Mesothelial cell of epicardium (in vitro differentiated cells): ENCODE results near the gene GIPC3. TPM values are rescaled to one million over a fixed set of nuclear protein-coding genes. Genes with fewer than 3 reads are reported as not detected.
"Not testable (repeated sequence)": the region's sequence is repeated elsewhere in the genome, so short reads cannot be mapped to it uniquely, and the experiment has no call there.

Source experiments
- DNase-seq, 2 experiments: peaks; one replicate each; pipeline ENCODE4 v3.0.0; 2021; ENCODE audit warnings: low spot score in 2 of 2; ENCODE audit not compliant: unreplicated experiment in 2 of 2
- H3K27ac Mint-ChIP-seq: 2 replicates; pipeline ENCODE4 v1.8.0; 2021; ENCODE audit warnings: mixed read lengths
- H3K27me3 Mint-ChIP-seq: 2 replicates; pipeline ENCODE4 v1.8.0; 2021; ENCODE audit warnings: low read depth, mixed read lengths
- H3K36me3 Mint-ChIP-seq: 2 replicates; pipeline ENCODE4 v1.8.0; 2021; ENCODE audit warnings: mixed read lengths
- H3K4me1 Mint-ChIP-seq: 2 replicates; pipeline ENCODE4 v1.8.0; 2021; ENCODE audit warnings: mixed read lengths
- H3K4me3 Mint-ChIP-seq: 2 replicates; pipeline ENCODE4 v1.8.0; 2021; ENCODE audit warnings: mild to moderate bottlenecking, moderate library complexity, mixed read lengths
- H3K9me3 Mint-ChIP-seq: 2 replicates; pipeline ENCODE4 v1.8.0; 2021; ENCODE audit warnings: mixed read lengths
- total RNA-seq: library from RNA; stranded (reverse); gene quantifications from 3 replicates; pipeline ENCODE4 v1.2.1, GENCODE V29; 2021
- TF ChIP-seq, protein P1 (sequence below): fragments of 200-600 bp; sonication (generic); IDR thresholded peaks from one replicate; pipeline ENCODE4 v1.5.0; 2021; ENCODE audit warnings: antibody characterized with exemption; ENCODE audit not compliant: unreplicated experiment

GIPC3 gene
- total RNA-seq, 1 donor from 2014 or later: 0.07 TPM

- TF ChIP-seq, protein P1, sequence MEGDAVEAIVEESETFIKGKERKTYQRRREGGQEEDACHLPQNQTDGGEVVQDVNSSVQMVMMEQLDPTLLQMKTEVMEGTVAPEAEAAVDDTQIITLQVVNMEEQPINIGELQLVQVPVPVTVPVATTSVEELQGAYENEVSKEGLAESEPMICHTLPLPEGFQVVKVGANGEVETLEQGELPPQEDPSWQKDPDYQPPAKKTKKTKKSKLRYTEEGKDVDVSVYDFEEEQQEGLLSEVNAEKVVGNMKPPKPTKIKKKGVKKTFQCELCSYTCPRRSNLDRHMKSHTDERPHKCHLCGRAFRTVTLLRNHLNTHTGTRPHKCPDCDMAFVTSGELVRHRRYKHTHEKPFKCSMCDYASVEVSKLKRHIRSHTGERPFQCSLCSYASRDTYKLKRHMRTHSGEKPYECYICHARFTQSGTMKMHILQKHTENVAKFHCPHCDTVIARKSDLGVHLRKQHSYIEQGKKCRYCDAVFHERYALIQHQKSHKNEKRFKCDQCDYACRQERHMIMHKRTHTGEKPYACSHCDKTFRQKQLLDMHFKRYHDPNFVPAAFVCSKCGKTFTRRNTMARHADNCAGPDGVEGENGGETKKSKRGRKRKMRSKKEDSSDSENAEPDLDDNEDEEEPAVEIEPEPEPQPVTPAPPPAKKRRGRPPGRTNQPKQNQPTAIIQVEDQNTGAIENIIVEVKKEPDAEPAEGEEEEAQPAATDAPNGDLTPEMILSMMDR: no peak
- Mint-ChIP-seq H3K4me1 (no peaks in the 10 kb centered on the region), H3K36me3 (no peaks in the 10 kb centered on the region), H3K9me3 (no peaks in the 10 kb centered on the region), H3K27ac (no peak overlapping the region), H3K27me3 (no peaks in the 10 kb centered on the region), H3K4me3 (no peak overlapping the region)
- DNase-seq: no peak
These were observed 21.4 kb upstream of the GIPC3 start for GRCh38 chr19:3563709-3564524.

DNA sequence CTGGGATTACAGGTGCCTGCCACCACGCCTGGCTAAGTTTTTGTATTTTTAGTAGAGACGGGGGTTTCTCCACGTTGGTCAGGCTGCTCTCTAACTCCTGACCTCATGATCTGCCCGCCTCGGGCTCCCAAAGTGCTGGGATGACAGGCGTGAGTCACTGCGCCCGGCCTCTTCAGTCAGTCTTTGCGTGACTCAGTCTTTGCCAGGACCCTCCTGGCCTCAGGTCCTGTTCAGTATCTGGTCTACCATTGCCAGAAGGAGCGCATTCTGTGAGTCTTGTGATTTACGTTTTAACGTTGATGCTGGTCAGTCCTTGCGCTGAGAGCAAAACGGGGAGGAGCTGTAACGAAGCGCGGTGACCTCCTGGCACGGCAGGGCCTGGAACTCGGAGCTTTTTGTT is 20.1 kb upstream of the GIPC3 start:
- no peaks in the 10 kb centered on the region for H3K27me3 Mint-ChIP-seq
- H3K4me3 Mint-ChIP-seq: no peak overlapping the region
- no peak overlapping the region for H3K27ac Mint-ChIP-seq
- H3K9me3 Mint-ChIP-seq: no peaks in the 10 kb centered on the region
- H3K4me1 Mint-ChIP-seq: no peaks in the 10 kb centered on the region
- TF ChIP-seq, protein P1: no peak
- DNase-seq: no peak
- no peaks in the 10 kb centered on the region for H3K36me3 Mint-ChIP-seq

- H3K4me3 Mint-ChIP-seq, H3K4me1 Mint-ChIP-seq, DNase-seq, H3K27me3 Mint-ChIP-seq, H3K27ac Mint-ChIP-seq, H3K36me3 Mint-ChIP-seq, H3K9me3 Mint-ChIP-seq: not testable (repeated sequence)
These were observed 15.2 kb upstream of the GIPC3 start for GRCh38 chr19:3570042-3570441.

DNA sequence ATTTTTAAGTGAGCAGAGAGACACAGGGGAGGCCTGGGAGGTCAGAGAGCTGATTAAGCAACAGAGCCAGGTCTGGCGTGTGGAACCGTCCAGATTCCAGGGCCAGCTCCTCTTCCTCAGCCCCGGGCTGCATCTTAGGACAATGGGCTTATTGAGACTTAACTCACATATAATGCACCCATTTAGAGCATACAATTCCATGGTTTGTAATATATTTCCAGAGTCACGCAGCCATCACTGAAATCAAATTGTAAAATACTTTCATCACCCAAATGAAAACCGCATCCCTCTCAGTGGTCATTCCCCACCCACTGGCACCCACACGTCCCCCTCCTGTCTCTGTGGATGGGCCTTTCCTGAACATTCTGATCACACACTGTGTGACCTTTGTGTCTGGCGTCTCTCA is 14.7 kb upstream of the GIPC3 start:
- peaks cover 11% of the 10 kb centered on the region for H3K36me3 Mint-ChIP-seq
- no peak overlapping the region for H3K27ac Mint-ChIP-seq
- H3K4me1 Mint-ChIP-seq: peaks cover 12% of the 10 kb centered on the region
- DNase-seq: no peak
- no peak overlapping the region for H3K4me3 Mint-ChIP-seq
- peaks cover 12% of the 10 kb centered on the region for H3K27me3 Mint-ChIP-seq
- no peaks in the 10 kb centered on the region for H3K9me3 Mint-ChIP-seq
- TF ChIP-seq, protein P1: no peak

- Mint-ChIP-seq H3K9me3 (no peaks in the 10 kb centered on the region), H3K4me1 (peaks cover 19% of the 10 kb centered on the region), H3K27me3 (peaks cover 19% of the 10 kb centered on the region), H3K36me3 (peaks cover 11% of the 10 kb centered on the region), H3K27ac (no peak overlapping the region), H3K4me3 (peak overlapping the region; percentile 66)
- TF ChIP-seq, protein P1: no peak
- DNase-seq: peak; percentile 99 to 100
These were observed 13.0 kb upstream of the GIPC3 start for GRCh38 chr19:3572132-3572854.

GRCh38 chr19:3572855-3573161 is 12.5 kb upstream of the GIPC3 start, which contains the start of gene HMG20B:
Gene HMG20B (plus strand): TSS chr19:3572944. CDS start chr19:3573310, 366 bp downstream.
- no peak within 1 kb of the TSS for H3K27ac Mint-ChIP-seq
- peaks cover 21% of the 10 kb centered on the region for H3K27me3 Mint-ChIP-seq
- DNase-seq: no peak
- TF ChIP-seq, protein P1: no peak
- no peaks in the 10 kb centered on the region for H3K9me3 Mint-ChIP-seq
- H3K4me1 Mint-ChIP-seq: peaks cover 19% of the 10 kb centered on the region
- H3K36me3 Mint-ChIP-seq: peaks cover 11% of the 10 kb centered on the region
- H3K4me3 Mint-ChIP-seq: peak within 1 kb of the TSS; percentile 74
